NT2/D1 (cell line): ENCODE results near the gene KRTAP5-8.

ENCODE experiments used
- SUZ12 ChIP-seq: IDR thresholded peaks from 2 replicates; pipeline ENCODE4 v1.6.1; 2011; ENCODE audit not compliant: insufficient read length, insufficient read depth; ENCODE audit errors: extremely low read depth
- YY1 ChIP-seq: IDR thresholded peaks from 2 replicates; pipeline ENCODE4 v1.6.1; 2011; ENCODE audit not compliant: insufficient read length, insufficient read depth
- ZNF274 ChIP-seq: IDR thresholded peaks from 2 replicates; pipeline ENCODE4 v1.6.1; 2011; ENCODE audit warnings: mild to moderate bottlenecking, low read depth, low read length

GRCh38 chr11:71575723-71576424, 38.0 kb downstream of the KRTAP5-8 start:
- TF ChIP-seq YY1 (no peak), ZNF274 (no peak), SUZ12 (no peak)
